Karpas-422 (cell line): ENCODE data around the gene TRIM32. TPM values are rescaled to one million over a fixed set of nuclear protein-coding genes. Genes with fewer than 3 reads are reported as not detected.
A peak's percentile ranks its signal among the peaks of the same experiment; 100 is the strongest.

Experiments used
- DNase-seq: peaks from one replicate; pipeline ENCODE4 v3.0.0-alpha.2; 2015
- H2AFZ ChIP-seq: fragments of 200-600 bp; sonication (generic); 2 replicates; pipeline ENCODE4 v1.6.1; 2014; ENCODE audit warnings: antibody characterized with exemption, low read length, mixed read lengths
- H3K27ac ChIP-seq: fragments of 200-600 bp; sonication (generic); 2 replicates; pipeline ENCODE4 v1.5.1; 2014; ENCODE audit warnings: mild to moderate bottlenecking, low read length, moderate library complexity
- H3K27me3 ChIP-seq: fragments of 200-600 bp; sonication (generic); 2 replicates; pipeline ENCODE4 v1.6.1; 2014; ENCODE audit warnings: low read length, mixed read lengths
- H3K36me3 ChIP-seq: fragments of 200-600 bp; sonication (generic); 2 replicates; pipeline ENCODE4 v1.6.1; 2014; ENCODE audit warnings: low read length, mixed read lengths; ENCODE audit not compliant: insufficient read depth
- H3K4me1 ChIP-seq: fragments of 200-600 bp; sonication (generic); 2 replicates; pipeline ENCODE4 v1.6.1; 2014; ENCODE audit warnings: mild to moderate bottlenecking, low read length, mixed read lengths
- H3K4me2 ChIP-seq: fragments of 200-600 bp; sonication (generic); 2 replicates; pipeline ENCODE4 v1.6.1; 2014; ENCODE audit warnings: low read length, low read depth, mild to moderate bottlenecking; ENCODE audit not compliant: poor library complexity, severe bottlenecking
- H3K4me3 ChIP-seq: fragments of 200-600 bp; sonication (generic); 2 replicates; pipeline ENCODE4 v1.5.1; 2014; ENCODE audit warnings: mild to moderate bottlenecking, antibody characterized with exemption, low read length, mixed read lengths
- H3K79me2 ChIP-seq: fragments of 200-600 bp; sonication (generic); 2 replicates; pipeline ENCODE4 v1.6.1; 2014; ENCODE audit warnings: mild to moderate bottlenecking, low read length, mixed read lengths
- H3K9ac ChIP-seq: fragments of 200-600 bp; sonication (generic); 2 replicates; pipeline ENCODE4 v1.6.0; 2014; ENCODE audit warnings: low read length
- H3K9me2 ChIP-seq: fragments of 200-600 bp; sonication (generic), shearing (Covaris generic); replicated peaks from 2 replicates; pipeline ENCODE4 v1.6.0; 2014; ENCODE audit warnings: mild to moderate bottlenecking, low read length, moderate library complexity; ENCODE audit not compliant: insufficient read depth
- H3K9me3 ChIP-seq: fragments of 300-700, 200-600 bp; sonication (generic); 2 replicates; pipeline ENCODE4 v1.6.1; 2014; ENCODE audit warnings: low read length, mixed read lengths
- H4K20me1 ChIP-seq: fragments of 200-600 bp; sonication (generic); 2 replicates; pipeline ENCODE4 v1.6.1; 2014; ENCODE audit warnings: mild to moderate bottlenecking, antibody characterized with exemption, low read length, low read depth; ENCODE audit not compliant: insufficient read depth
- total RNA-seq: library from RNA; depleted of rRNA; stranded (reverse); fragments of >200 nt; shearing (Covaris generic); gene quantifications from 2 replicates; pipeline ENCODE4 v1.2.3, GENCODE V29; 2014; ENCODE audit warnings: low replicate concordance

TRIM32 gene
- total RNA-seq, 1 experiment from 2014 or later: 20.7 TPM

- no peaks in the 10 kb centered on the region for H3K27me3 ChIP-seq
- no peaks in the 10 kb centered on the region for H3K4me1 ChIP-seq
- H3K9ac ChIP-seq: no peak overlapping the region
- H4K20me1 ChIP-seq: no peaks in the 10 kb centered on the region
- no peaks in the 10 kb centered on the region for H3K79me2 ChIP-seq
- no peaks in the 10 kb centered on the region for H3K9me2 ChIP-seq
- H2AFZ ChIP-seq: no peak overlapping the region
- no peak for DNase-seq
- H3K9me3 ChIP-seq: no peaks in the 10 kb centered on the region
- no peak overlapping the region for H3K27ac ChIP-seq
- H3K4me2 ChIP-seq: no peak overlapping the region
- H3K36me3 ChIP-seq: no peaks in the 10 kb centered on the region
- H3K4me3 ChIP-seq: no peak overlapping the region
Observed at GRCh38 chr9:116653348-116654058, 33.6 kb upstream of the TRIM32 start.

GRCh38 chr9:116654059-116654355 lies 33.1 kb upstream of the TRIM32 start:
- no peaks in the 10 kb centered on the region for H3K27me3 ChIP-seq
- H4K20me1 ChIP-seq: no peaks in the 10 kb centered on the region
- H3K9ac ChIP-seq: no peak overlapping the region
- no peaks in the 10 kb centered on the region for H3K36me3 ChIP-seq
- H3K4me2 ChIP-seq: no peak overlapping the region
- H3K9me2 ChIP-seq: no peaks in the 10 kb centered on the region
- no peaks in the 10 kb centered on the region for H3K9me3 ChIP-seq
- no peaks in the 10 kb centered on the region for H3K4me1 ChIP-seq
- H2AFZ ChIP-seq: no peak overlapping the region
- H3K79me2 ChIP-seq: no peaks in the 10 kb centered on the region
- no peak overlapping the region for H3K27ac ChIP-seq
- DNase-seq: no peak
- H3K4me3 ChIP-seq: no peak overlapping the region

GRCh38 chr9:116656501-116656971 lies 30.6 kb upstream of the TRIM32 start:
- no peaks in the 10 kb centered on the region for H3K9me2 ChIP-seq

GRCh38 chr9:116656977-116657376 lies 30.1 kb upstream of the TRIM32 start:
- no peak for DNase-seq
- Histone ChIP-seq H3K4me2 (no peak overlapping the region), H3K9me2 (no peaks in the 10 kb centered on the region), H3K36me3 (no peaks in the 10 kb centered on the region), H3K27me3 (no peaks in the 10 kb centered on the region), H3K27ac (no peak overlapping the region), H3K4me1 (no peaks in the 10 kb centered on the region), H2AFZ (no peak overlapping the region), H3K9me3 (no peaks in the 10 kb centered on the region), H4K20me1 (no peaks in the 10 kb centered on the region), H3K79me2 (no peaks in the 10 kb centered on the region), H3K9ac (no peak overlapping the region), H3K4me3 (no peak overlapping the region)

More at GRCh38 chr9:116656501-116656971, 30.6 kb upstream of the TRIM32 start:
- H3K36me3 ChIP-seq: no peaks in the 10 kb centered on the region
- no peak overlapping the region for H2AFZ ChIP-seq
- no peak overlapping the region for H3K9ac ChIP-seq
- H3K79me2 ChIP-seq: no peaks in the 10 kb centered on the region
- H3K4me2 ChIP-seq: no peak overlapping the region
- DNase-seq: no peak
- H3K27me3 ChIP-seq: no peaks in the 10 kb centered on the region
- no peaks in the 10 kb centered on the region for H3K9me3 ChIP-seq
- H3K4me1 ChIP-seq: no peaks in the 10 kb centered on the region
- no peak overlapping the region for H3K27ac ChIP-seq
- H3K4me3 ChIP-seq: no peak overlapping the region
- no peaks in the 10 kb centered on the region for H4K20me1 ChIP-seq

GRCh38 chr9:116658265-116658664 lies 28.8 kb upstream of the TRIM32 start:
- Histone ChIP-seq H3K27ac (no peak overlapping the region), H2AFZ (no peak overlapping the region), H3K36me3 (no peaks in the 10 kb centered on the region), H3K4me1 (no peaks in the 10 kb centered on the region), H3K9me3 (no peaks in the 10 kb centered on the region), H3K4me3 (no peak overlapping the region), H3K79me2 (no peaks in the 10 kb centered on the region), H3K9ac (no peak overlapping the region), H3K4me2 (no peak overlapping the region), H4K20me1 (no peaks in the 10 kb centered on the region), H3K27me3 (no peaks in the 10 kb centered on the region), H3K9me2 (no peaks in the 10 kb centered on the region)
- DNase-seq: no peak

- no peaks in the 10 kb centered on the region for H3K9me3 ChIP-seq
- H3K4me3 ChIP-seq: no peak overlapping the region
- DNase-seq: peak; percentile 84
- H3K9me2 ChIP-seq: no peaks in the 10 kb centered on the region
- no peak overlapping the region for H3K4me2 ChIP-seq
- no peaks in the 10 kb centered on the region for H3K36me3 ChIP-seq
- H2AFZ ChIP-seq: no peak overlapping the region
- H3K27me3 ChIP-seq: no peaks in the 10 kb centered on the region
- no peak overlapping the region for H3K9ac ChIP-seq
- no peaks in the 10 kb centered on the region for H4K20me1 ChIP-seq
- no peaks in the 10 kb centered on the region for H3K79me2 ChIP-seq
- H3K27ac ChIP-seq: no peak overlapping the region
- no peaks in the 10 kb centered on the region for H3K4me1 ChIP-seq
Observed at GRCh38 chr9:116661037-116661954, 25.8 kb upstream of the TRIM32 start.

GRCh38 chr9:116662646-116663310 lies 24.3 kb upstream of the TRIM32 start:
- no peaks in the 10 kb centered on the region for H4K20me1 ChIP-seq
- no peaks in the 10 kb centered on the region for H3K9me2 ChIP-seq
- no peak overlapping the region for H3K4me3 ChIP-seq
- no peaks in the 10 kb centered on the region for H3K36me3 ChIP-seq
- DNase-seq: no peak
- no peak overlapping the region for H3K4me2 ChIP-seq
- H2AFZ ChIP-seq: no peak overlapping the region
- no peaks in the 10 kb centered on the region for H3K4me1 ChIP-seq
- no peaks in the 10 kb centered on the region for H3K27me3 ChIP-seq
- no peaks in the 10 kb centered on the region for H3K79me2 ChIP-seq
- no peak overlapping the region for H3K27ac ChIP-seq
- no peaks in the 10 kb centered on the region for H3K9me3 ChIP-seq
- no peak overlapping the region for H3K9ac ChIP-seq

- Histone ChIP-seq H3K4me2 (no peak overlapping the region), H3K36me3 (no peaks in the 10 kb centered on the region), H3K9ac (no peak overlapping the region), H3K79me2 (no peaks in the 10 kb centered on the region), H3K27me3 (no peaks in the 10 kb centered on the region), H2AFZ (no peak overlapping the region), H3K27ac (no peak overlapping the region), H3K4me1 (no peaks in the 10 kb centered on the region), H3K9me2 (no peaks in the 10 kb centered on the region), H3K9me3 (no peaks in the 10 kb centered on the region), H3K4me3 (no peak overlapping the region), H4K20me1 (no peaks in the 10 kb centered on the region)
- no peak for DNase-seq
Observed at GRCh38 chr9:116663581-116663980, 23.5 kb upstream of the TRIM32 start.
